B cell (primary cell): Measurements from ENCODE around the gene NEO1. TPM values are rescaled to one million over a fixed set of nuclear protein-coding genes. Genes with fewer than 3 reads are reported as not detected.

Experiments used
- ATAC-seq: fragments of 200-7000 bp; cut with Tn5 transposase; one replicate; pipeline ENCODE4 v1.10.0; 2021; ENCODE audit warnings: low read depth, mild to moderate bottlenecking, moderate number of reproducible peaks, moderate library complexity
- CTCF ChIA-PET: fragments of 350-600 bp; sonication (Branson Sonifier 250); formaldehyde crosslinking; loops from one replicate; lab custom pipeline; 2021; ENCODE audit warnings: antibody characterized with exemption, inconsistent platforms; lab: Charles Lee
- POLR2A ChIA-PET: fragments of 350-600 bp; sonication (Branson Sonifier 250); formaldehyde crosslinking; loops from one replicate; lab custom pipeline; 2021; ENCODE audit warnings: antibody characterized with exemption; lab: Charles Lee
- DNase-seq: peaks from one replicate; pipeline ENCODE4 v3.0.0; 2013
- H2AFZ ChIP-seq: 2 replicates; pipeline ENCODE4 v1.6.1; 2012; ENCODE audit warnings: mild to moderate bottlenecking, low read depth, low read length; ENCODE audit not compliant: insufficient read depth, poor library complexity, severe bottlenecking
- H3K27ac ChIP-seq, 2 donors: 1 replicate in 1 of 2; 2 replicates in 1 of 2; pipeline ENCODE4 v1.5.1; 2012 to 2013; ENCODE audit warnings: low read length in 2 of 2, mild to moderate bottlenecking in 2 of 2, moderate library complexity in 1 of 2
- H3K27me3 ChIP-seq, 4 experiments: fragments of 200-600 bp in 1 of 4; sonication (generic) in 1 of 4; replicated peaks in 1 of 4; 1 replicate in 2 of 4; 2 replicates in 2 of 4; pipeline versions ENCODE4 v1.6.1 to v1.7.0; 2013 to 2016; ENCODE audit warnings: low read length in 3 of 4, mild to moderate bottlenecking in 2 of 4, mixed read lengths in 1 of 4, moderate library complexity in 1 of 4; ENCODE audit not compliant: insufficient read depth in 4 of 4, control insufficient read depth in 3 of 4; ENCODE audit errors: control extremely low read depth in 1 of 4
- H3K36me3 ChIP-seq, 2 experiments: replicated peaks in 1 of 2; 1 replicate in 1 of 2; 2 replicates in 1 of 2; pipeline versions ENCODE4 v1.6.1 to v1.7.1; 2013; ENCODE audit warnings: low read length in 1 of 2; ENCODE audit not compliant: insufficient read depth in 2 of 2, control insufficient read depth in 1 of 2; ENCODE audit errors: control extremely low read depth in 1 of 2, extremely low read depth in 1 of 2
- H3K4me1 ChIP-seq, 2 donors: fragments of 200-600 bp in 1 of 2; sonication (generic) in 1 of 2; 1 replicate in 1 of 2; 2 replicates in 1 of 2; pipeline versions ENCODE4 v1.5.1 to v1.6.1; 2013 to 2017; ENCODE audit warnings: low read length in 2 of 2; ENCODE audit not compliant: control insufficient read depth in 2 of 2, insufficient read depth in 2 of 2
- H3K4me2 ChIP-seq: replicated peaks from 2 replicates; pipeline ENCODE3; 2012; ENCODE audit warnings: mild to moderate bottlenecking, low read depth, low read length; ENCODE audit not compliant: poor library complexity, severe bottlenecking
- H3K4me3 ChIP-seq, 5 experiments: fragments of 200-600 bp in 1 of 5; sonication (generic) in 1 of 5; 1 replicate in 3 of 5; 2 replicates in 2 of 5; pipeline versions ENCODE4 v1.5.1 to v1.7.0; 2011 to 2016; ENCODE audit warnings: low read length in 4 of 5, mild to moderate bottlenecking in 4 of 5, low read depth in 2 of 5, control low read depth in 1 of 5, moderate library complexity in 1 of 5; ENCODE audit not compliant: insufficient read depth in 1 of 5; ENCODE audit errors: control extremely low read depth in 1 of 5, extremely low read depth in 1 of 5
- H3K79me2 ChIP-seq: fragments of 200-600 bp; sonication (generic); one replicate; pipeline ENCODE4 v1.6.0; 2016; ENCODE audit warnings: low read length; ENCODE audit not compliant: control insufficient read depth, insufficient read depth
- H3K9ac ChIP-seq: fragments of 200-600 bp; sonication (generic); 2 replicates; pipeline ENCODE4 v1.6.1; 2017; ENCODE audit warnings: mild to moderate bottlenecking, low read length, moderate library complexity
- H3K9me3 ChIP-seq, 3 donors: one replicate each; pipeline versions ENCODE4 v1.6.1 to v1.7.1; 2013; ENCODE audit warnings: low read length in 2 of 3; ENCODE audit not compliant: control insufficient read depth in 2 of 3, insufficient read depth in 1 of 3; ENCODE audit errors: control extremely low read depth in 1 of 3
- H4K20me1 ChIP-seq: 2 replicates; pipeline ENCODE4 v1.6.0; 2012; ENCODE audit warnings: mild to moderate bottlenecking, low read length; ENCODE audit not compliant: insufficient read depth, control insufficient read depth, poor library complexity, severe bottlenecking
- H3K27ac Mint-ChIP-seq: one replicate; pipeline ENCODE4 v1.8.0; 2021; ENCODE audit warnings: mixed read lengths
- H3K27me3 Mint-ChIP-seq: one replicate; pipeline ENCODE4 v1.8.0; 2021; ENCODE audit warnings: mixed read lengths
- H3K4me1 Mint-ChIP-seq: one replicate; pipeline ENCODE4 v1.8.0; 2021; ENCODE audit warnings: mixed read lengths
- H3K4me3 Mint-ChIP-seq: one replicate; pipeline ENCODE4 v1.8.0; 2021; ENCODE audit warnings: mixed read lengths
- H3K9me3 Mint-ChIP-seq: one replicate; pipeline ENCODE4 v1.8.0; 2022; ENCODE audit warnings: mixed read lengths; ENCODE audit not compliant: insufficient read depth
- CTCF ChIP-seq: fragments of 200-600 bp; IDR thresholded peaks from one replicate; pipeline ENCODE4 v1.8.0; 2022; ENCODE audit warnings: antibody characterized with exemption, mild to moderate bottlenecking
- EZH2 ChIP-seq: IDR thresholded peaks from 2 replicates; pipeline ENCODE4 v1.6.1; 2012; ENCODE audit warnings: borderline replicate concordance, low read depth, mild to moderate bottlenecking, moderate library complexity, low read length; ENCODE audit not compliant: insufficient read depth, poor library complexity, severe bottlenecking
- WGBS: methylation state at CpG from one replicate; pipeline ENCODE4 v1.1.5; 2013; ENCODE audit warnings: missing lambda C conversion rate; ENCODE audit not compliant: insufficient coverage; 5-methylcytosine and 5-hydroxymethylcytosine counted together
- intact Hi-C: fragments of 100-400 bp; cut with micrococcal nuclease; formaldehyde crosslinking; loops from one replicate; pipeline ENCODE4 v1.10.0; 2022
- polyA plus RNA-seq: library from polyadenylated mRNA; depleted of rRNA; stranded (reverse); fragments of >200 nt; gene quantifications from 2 replicates; pipeline ENCODE4 v1.2.3, GENCODE V29; 2012
- total RNA-seq, 2 donors: library from RNA; stranded (reverse); fragments of 120-200 nt in 1 of 2; gene quantifications; 1 replicate in 1 of 2; 2 replicates in 1 of 2; pipeline versions ENCODE4 v1.2.3 to v1.2.4, GENCODE V29; 2013 to 2022

The NEO1 gene
- total and polyA plus RNA-seq, 2 donors (not counting 1 experiment from before 2014, with no cell fraction given), result 1.3 to 3.9 TPM

- no peak for DNase-seq
- H3K9me3 ChIP-seq, result no peaks in the 10 kb centered on the region
- no peak for TF ChIP-seq CTCF
- no peak for TF ChIP-seq EZH2
- H3K4me1 ChIP-seq, result no peaks in the 10 kb centered on the region
- no peak overlapping the region for H3K4me3 Mint-ChIP-seq
- no peak overlapping the region for H2AFZ ChIP-seq
- no peaks in the 10 kb centered on the region for H3K9me3 Mint-ChIP-seq
- ChIA-PET POLR2A (no interaction called here), CTCF (no interaction called here)
- H3K4me3 ChIP-seq, result no peak overlapping the region
- no peak overlapping the region for H3K4me2 ChIP-seq
- H3K4me1 Mint-ChIP-seq, result no peaks in the 10 kb centered on the region
- no peaks in the 10 kb centered on the region for H3K79me2 ChIP-seq
- no peak for ATAC-seq
- H3K27ac ChIP-seq, result no peak overlapping the region
- no peaks in the 10 kb centered on the region for H4K20me1 ChIP-seq
- WGBS, result 11% methylated on average over 5 of the region's 8 CpGs
- no peak overlapping the region for H3K27ac Mint-ChIP-seq
- intact Hi-C loops, result no loop called here
- H3K27me3 ChIP-seq, result peaks cover 0 to 5% (median 3%) of the 10 kb centered on the region in 4 experiments
- peaks cover 42% of the 10 kb centered on the region for H3K27me3 Mint-ChIP-seq
- H3K9ac ChIP-seq, result no peak overlapping the region
- no peaks in the 10 kb centered on the region for H3K36me3 ChIP-seq
Measured at GRCh38 chr15:73021139-73021621, 31.1 kb upstream of the NEO1 start.

- DNase-seq, result no peak
- Mint-ChIP-seq H3K4me1 (no peaks in the 10 kb centered on the region), H3K9me3 (no peaks in the 10 kb centered on the region), H3K27ac (no peak overlapping the region), H3K27me3 (peaks cover 47% of the 10 kb centered on the region), H3K4me3 (no peak overlapping the region)
- H3K9me3 ChIP-seq, result no peaks in the 10 kb centered on the region
- H3K79me2 ChIP-seq, result no peaks in the 10 kb centered on the region
- no peak for ATAC-seq
- 94% methylated on average over 3 of the region's 5 CpGs for WGBS
- ChIA-PET POLR2A (no interaction called here), CTCF (no interaction called here)
- intact Hi-C loops, result no loop called here
- no peak overlapping the region for H3K9ac ChIP-seq
- no peaks in the 10 kb centered on the region for H3K4me1 ChIP-seq
- H4K20me1 ChIP-seq, result no peaks in the 10 kb centered on the region
- no peak overlapping the region for H3K4me2 ChIP-seq
- H3K27ac ChIP-seq, result no peak overlapping the region
- H3K36me3 ChIP-seq, result no peaks in the 10 kb centered on the region
- no peak overlapping the region for H2AFZ ChIP-seq
- H3K4me3 ChIP-seq, result no peak overlapping the region
- peaks cover 0 to 5% (median 3%) of the 10 kb centered on the region in 4 experiments for H3K27me3 ChIP-seq
- TF ChIP-seq EZH2, result no peak
- TF ChIP-seq CTCF, result no peak
Measured at GRCh38 chr15:73022161-73022560, 30.1 kb upstream of the NEO1 start.
